ENCODE measurements around the gene CERS4. TPM values are rescaled to one million over a fixed set of nuclear protein-coding genes. Genes with fewer than 3 reads are reported as not detected.
A peak's percentile ranks its signal among the peaks of the same experiment; 100 is the strongest.
"Not testable (repeated sequence)": the region's sequence is repeated elsewhere in the genome, so short reads cannot be mapped to it uniquely, and the experiment has no call there.

The CERS4 gene
- total RNA-seq, 2 experiments from 2014 or later = 15.7 to 19.4 TPM

DNA sequence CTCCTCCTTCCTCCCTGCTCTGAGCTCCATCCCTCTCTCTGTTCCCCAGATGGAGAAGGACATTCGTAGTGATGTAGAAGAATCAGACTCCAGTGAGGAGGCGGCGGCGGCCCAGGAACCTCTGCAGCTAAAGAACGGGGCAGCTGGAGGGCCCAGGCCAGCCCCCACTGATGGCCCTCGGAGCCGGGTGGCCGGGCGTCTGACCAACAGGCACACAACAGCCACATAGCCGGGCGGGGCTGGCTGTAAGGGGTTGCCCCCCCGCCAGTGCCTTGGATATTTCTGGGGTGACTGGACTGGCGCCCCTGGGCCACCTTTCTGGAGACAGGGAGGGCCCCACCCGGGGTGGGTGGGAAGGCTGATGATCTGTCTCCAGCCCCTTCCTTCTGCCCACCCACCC lies 52.7 kb downstream of the CERS4 start:
- no peak for DNase-seq
- Mint-ChIP-seq H3K36me3 (ENCODE audit: low read depth) (peaks cover 10% of the 10 kb centered on the region), H3K27ac (no peak overlapping the region), H3K9me3 (no peaks in the 10 kb centered on the region), H3K4me3 (no peak overlapping the region), H3K4me1 (ENCODE audit: low read depth) (peaks cover 3% of the 10 kb centered on the region), H3K27me3 (ENCODE audit: low read depth) (no peaks in the 10 kb centered on the region)
- intact Hi-C loops (cut with micrococcal nuclease) = no loop called here
- CTCF ChIA-PET = interaction anchor here (0.6 to 1.2 kb wide), 2 partner anchors 63 to 104 kb away, joined by 3 to 4 read pairs; no protein-coding TSS in a partner anchor

DNA sequence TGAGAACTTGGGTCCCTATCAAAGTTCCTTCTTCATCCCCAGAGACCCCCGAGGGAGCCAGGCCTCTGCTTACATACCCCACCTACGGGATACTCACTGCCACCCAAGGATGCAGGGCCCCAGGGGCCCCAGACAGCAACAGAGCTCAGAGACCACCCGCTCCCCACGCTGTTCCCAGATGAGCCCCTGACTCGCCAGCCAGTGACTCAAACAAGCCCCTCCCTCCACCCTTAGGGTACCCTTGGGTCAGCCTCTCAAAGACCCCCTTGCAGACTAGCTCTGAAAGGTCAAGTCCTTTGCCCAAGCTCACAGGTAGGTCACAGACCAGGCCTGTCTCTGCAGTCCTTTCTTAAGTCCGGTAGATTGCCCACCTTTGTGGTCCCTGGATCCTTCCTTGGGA lies 53.3 kb downstream of the CERS4 start:
- DNase-seq = no peak
- peaks cover 3% of the 10 kb centered on the region for H3K4me1 Mint-ChIP-seq (ENCODE audit: low read depth)
- H3K9me3 Mint-ChIP-seq = no peaks in the 10 kb centered on the region
- H3K4me3 Mint-ChIP-seq = no peak overlapping the region
- H3K27ac Mint-ChIP-seq = no peak overlapping the region
- no peaks in the 10 kb centered on the region for H3K27me3 Mint-ChIP-seq (ENCODE audit: low read depth)
- peaks cover 8% of the 10 kb centered on the region for H3K36me3 Mint-ChIP-seq (ENCODE audit: low read depth)
- CTCF ChIA-PET = interaction anchor here (0.6 kb wide), 1 partner anchor 63 kb away, joined by 4 read pairs; no protein-coding TSS in a partner anchor
- intact Hi-C loops (cut with micrococcal nuclease) = no loop called here

GRCh38 chr19:8264248-8264647 lies 55.1 kb downstream of the CERS4 start:
- H3K4me1 Mint-ChIP-seq (ENCODE audit: low read depth); H3K9me3 Mint-ChIP-seq; H3K27me3 Mint-ChIP-seq (ENCODE audit: low read depth); H3K36me3 Mint-ChIP-seq (ENCODE audit: low read depth); DNase-seq; H3K27ac Mint-ChIP-seq; H3K4me3 Mint-ChIP-seq; intact Hi-C loops (cut with micrococcal nuclease): not testable (repeated sequence)
- CTCF ChIA-PET = interaction anchor here (0.7 kb wide), 1 partner anchor 339 kb away, joined by 3 read pairs; no protein-coding TSS in a partner anchor

GRCh38 chr19:8265872-8266271 lies 56.7 kb downstream of the CERS4 start:
- CTCF ChIA-PET = interaction anchor here (0.6 to 0.7 kb wide), 2 partner anchors 121 to 322 kb away, joined by 3 read pairs; no protein-coding TSS in a partner anchor
- H3K36me3 Mint-ChIP-seq (ENCODE audit: low read depth) = peaks cover 1% of the 10 kb centered on the region
- no peak overlapping the region for H3K27ac Mint-ChIP-seq
- H3K9me3 Mint-ChIP-seq = no peaks in the 10 kb centered on the region
- peaks cover 12% of the 10 kb centered on the region for H3K4me1 Mint-ChIP-seq (ENCODE audit: low read depth)
- intact Hi-C loops (cut with micrococcal nuclease) = loop anchor here (5.0 kb wide), 2 partner anchors 41 to 126 kb away; partner anchors contain the start of genes CD320 and RAB11B
- no peak for DNase-seq
- no peaks in the 10 kb centered on the region for H3K27me3 Mint-ChIP-seq (ENCODE audit: low read depth)
- H3K4me3 Mint-ChIP-seq = no peak overlapping the region

DNA sequence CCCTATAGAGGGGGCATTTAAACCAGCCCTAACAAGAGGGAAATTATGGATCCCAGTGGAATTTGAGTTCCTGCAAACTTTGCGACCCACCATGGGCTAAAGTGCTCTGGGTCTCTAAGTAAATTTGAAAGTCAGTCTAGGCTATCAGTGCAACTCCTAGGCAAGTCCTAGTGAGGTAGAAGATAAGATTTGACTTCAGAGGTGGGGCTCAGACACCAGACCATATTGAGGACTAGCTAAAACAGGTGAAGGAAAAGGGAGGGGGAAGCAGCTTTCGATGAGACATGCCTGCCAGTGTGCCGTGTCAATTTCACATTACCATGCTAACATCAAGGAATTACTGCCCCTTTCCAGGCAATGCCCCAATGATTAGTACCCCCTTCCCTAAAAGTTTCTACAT lies 60.6 kb downstream of the CERS4 start:
- H3K27me3 Mint-ChIP-seq (ENCODE audit: low read depth) = no peaks in the 10 kb centered on the region
- intact Hi-C loops (cut with micrococcal nuclease) = loop anchor here (2.0 to 5.0 kb wide), 3 partner anchors 38 to 123 kb away; partner anchors contain the start of genes CD320, NDUFA7, RAB11B and RPS28
- DNase-seq = no peak
- H3K27ac Mint-ChIP-seq = peak overlapping the region; percentile 84
- no peaks in the 10 kb centered on the region for H3K9me3 Mint-ChIP-seq
- H3K4me1 Mint-ChIP-seq (ENCODE audit: low read depth) = peaks cover 12% of the 10 kb centered on the region
- H3K36me3 Mint-ChIP-seq (ENCODE audit: low read depth) = no peaks in the 10 kb centered on the region
- peak overlapping the region; percentile 78 for H3K4me3 Mint-ChIP-seq
- CTCF ChIA-PET = interaction anchor here (1.1 to 1.3 kb wide), 2 partner anchors 36 to 122 kb away, joined by 3 read pairs; no protein-coding TSS in a partner anchor

- CTCF ChIA-PET; intact Hi-C loops (cut with micrococcal nuclease); DNase-seq; H3K27ac Mint-ChIP-seq; H3K4me1 Mint-ChIP-seq (ENCODE audit: low read depth); H3K4me3 Mint-ChIP-seq; H3K36me3 Mint-ChIP-seq (ENCODE audit: low read depth); H3K9me3 Mint-ChIP-seq; H3K27me3 Mint-ChIP-seq (ENCODE audit: low read depth): not testable (repeated sequence)
These were observed 67.3 kb downstream of the CERS4 start for GRCh38 chr19:8276508-8276907.

- CTCF ChIA-PET, H3K4me3 Mint-ChIP-seq: not testable (repeated sequence)
These were observed 82.2 kb downstream of the CERS4 start for GRCh38 chr19:8291337-8291736.

GRCh38 chr19:8302357-8302691 lies 93.2 kb downstream of the CERS4 start:
- CTCF ChIA-PET = no interaction called here
- H3K27me3 Mint-ChIP-seq (ENCODE audit: low read depth) = no peaks in the 10 kb centered on the region
- H3K9me3 Mint-ChIP-seq = no peaks in the 10 kb centered on the region
- H3K27ac Mint-ChIP-seq = no peak overlapping the region
- DNase-seq = peak; percentile 2
- H3K36me3 Mint-ChIP-seq (ENCODE audit: low read depth) = peaks cover 16% of the 10 kb centered on the region
- intact Hi-C loops (cut with micrococcal nuclease) = no loop called here
- H3K4me1 Mint-ChIP-seq (ENCODE audit: low read depth) = peaks cover 20% of the 10 kb centered on the region
- H3K4me3 Mint-ChIP-seq = no peak overlapping the region

More at GRCh38 chr19:8291337-8291736, 82.2 kb downstream of the CERS4 start:
- DNase-seq; H3K27ac Mint-ChIP-seq; H3K4me1 Mint-ChIP-seq (ENCODE audit: low read depth); H3K9me3 Mint-ChIP-seq; intact Hi-C loops (cut with micrococcal nuclease); H3K27me3 Mint-ChIP-seq (ENCODE audit: low read depth); H3K36me3 Mint-ChIP-seq (ENCODE audit: low read depth): not testable (repeated sequence)

GRCh38 chr19:8302734-8303133 lies 93.6 kb downstream of the CERS4 start:
- intact Hi-C loops (cut with micrococcal nuclease) = no loop called here
- H3K4me3 Mint-ChIP-seq = no peak overlapping the region
- H3K27ac Mint-ChIP-seq = no peak overlapping the region
- no peaks in the 10 kb centered on the region for H3K27me3 Mint-ChIP-seq (ENCODE audit: low read depth)
- peak; percentile 1 for DNase-seq
- H3K4me1 Mint-ChIP-seq (ENCODE audit: low read depth) = peaks cover 24% of the 10 kb centered on the region
- H3K36me3 Mint-ChIP-seq (ENCODE audit: low read depth) = peaks cover 18% of the 10 kb centered on the region
- CTCF ChIA-PET = no interaction called here
- H3K9me3 Mint-ChIP-seq = no peaks in the 10 kb centered on the region

DNA sequence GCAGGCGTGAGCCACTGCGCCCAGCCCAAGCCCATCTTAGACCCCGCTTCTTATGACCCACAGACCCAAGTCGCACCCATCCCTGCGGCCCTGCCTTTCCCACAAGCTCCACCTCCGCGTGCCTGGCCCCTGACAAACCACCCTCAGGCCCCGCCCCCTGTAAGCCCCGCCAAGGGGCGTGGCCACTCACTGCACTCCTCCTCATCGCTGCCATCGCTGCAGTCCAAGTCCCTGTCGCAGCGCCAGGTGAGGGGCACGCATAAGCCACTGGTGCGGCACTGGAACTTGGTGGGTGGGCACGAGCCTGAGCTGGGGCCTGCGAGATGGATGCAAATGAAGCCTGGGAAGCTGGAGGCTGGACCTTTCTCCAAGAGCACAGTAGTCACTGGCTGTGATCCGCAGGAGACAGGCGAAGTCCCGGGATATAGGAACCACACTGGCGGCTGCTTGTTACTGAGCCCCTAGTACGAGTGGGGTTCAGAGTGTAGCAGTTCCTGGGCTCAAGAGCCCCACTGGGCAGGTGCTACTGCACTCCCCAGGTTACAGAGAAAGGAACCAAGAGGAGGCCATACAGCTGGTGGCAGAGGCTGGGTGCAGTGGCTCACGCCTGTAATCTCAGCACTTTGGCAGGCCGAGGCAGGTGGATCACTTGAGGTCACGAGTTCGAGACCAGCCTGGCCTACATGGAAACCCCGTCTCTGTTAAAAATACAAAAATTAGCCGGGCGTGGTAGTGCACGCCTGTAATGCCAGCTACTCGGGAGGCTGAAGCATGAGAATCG lies 95.9 kb downstream of the CERS4 start:
- CTCF ChIA-PET = interaction anchor here (1.3 kb wide), 1 partner anchor 38 kb away, joined by 5 read pairs; no protein-coding TSS in a partner anchor
- H3K36me3 Mint-ChIP-seq (ENCODE audit: low read depth) = peaks cover 27% of the 10 kb centered on the region
- intact Hi-C loops (cut with micrococcal nuclease) = loop anchor here (5.0 kb wide), 1 partner anchor 38 kb away; no protein-coding TSS in a partner anchor
- H3K27ac Mint-ChIP-seq = no peak overlapping the region
- H3K4me1 Mint-ChIP-seq (ENCODE audit: low read depth) = peaks cover 39% of the 10 kb centered on the region
- no peaks in the 10 kb centered on the region for H3K9me3 Mint-ChIP-seq
- no peak overlapping the region for H3K4me3 Mint-ChIP-seq
- no peaks in the 10 kb centered on the region for H3K27me3 Mint-ChIP-seq (ENCODE audit: low read depth)
- peak; percentile 11 for DNase-seq

DNA sequence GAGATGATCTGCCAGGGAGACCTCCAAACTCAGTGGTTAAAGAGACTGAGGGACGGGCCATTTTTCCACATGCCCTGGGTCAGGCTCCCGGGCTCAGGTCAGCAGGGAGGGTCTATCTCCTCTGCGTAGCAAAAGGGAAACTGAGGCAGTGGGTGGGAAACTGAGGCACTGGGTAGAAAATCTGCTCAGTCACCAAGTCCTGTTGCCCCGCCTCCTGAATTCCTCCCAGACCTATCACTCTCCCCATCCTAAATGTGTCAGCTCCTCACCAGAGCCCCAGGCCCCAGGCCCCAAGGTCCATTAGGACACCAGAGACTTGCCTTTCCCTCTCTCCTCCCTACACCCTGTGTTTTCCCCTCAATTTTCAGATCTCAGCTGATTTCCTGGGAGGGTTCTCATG lies 96.6 kb downstream of the CERS4 start:
- H3K9me3 Mint-ChIP-seq = no peaks in the 10 kb centered on the region
- H3K27ac Mint-ChIP-seq = no peak overlapping the region
- no peak overlapping the region for H3K4me3 Mint-ChIP-seq
- CTCF ChIA-PET = interaction anchor here (1.1 to 1.3 kb wide), 2 partner anchors 36 to 39 kb away, joined by 3 to 5 read pairs; no protein-coding TSS in a partner anchor
- H3K36me3 Mint-ChIP-seq (ENCODE audit: low read depth) = peaks cover 27% of the 10 kb centered on the region
- peak; percentile 0 for DNase-seq
- intact Hi-C loops (cut with micrococcal nuclease) = loop anchor here (5.0 kb wide), 1 partner anchor 38 kb away; no protein-coding TSS in a partner anchor
- H3K27me3 Mint-ChIP-seq (ENCODE audit: low read depth) = no peaks in the 10 kb centered on the region
- H3K4me1 Mint-ChIP-seq (ENCODE audit: low read depth) = peaks cover 39% of the 10 kb centered on the region

DNA sequence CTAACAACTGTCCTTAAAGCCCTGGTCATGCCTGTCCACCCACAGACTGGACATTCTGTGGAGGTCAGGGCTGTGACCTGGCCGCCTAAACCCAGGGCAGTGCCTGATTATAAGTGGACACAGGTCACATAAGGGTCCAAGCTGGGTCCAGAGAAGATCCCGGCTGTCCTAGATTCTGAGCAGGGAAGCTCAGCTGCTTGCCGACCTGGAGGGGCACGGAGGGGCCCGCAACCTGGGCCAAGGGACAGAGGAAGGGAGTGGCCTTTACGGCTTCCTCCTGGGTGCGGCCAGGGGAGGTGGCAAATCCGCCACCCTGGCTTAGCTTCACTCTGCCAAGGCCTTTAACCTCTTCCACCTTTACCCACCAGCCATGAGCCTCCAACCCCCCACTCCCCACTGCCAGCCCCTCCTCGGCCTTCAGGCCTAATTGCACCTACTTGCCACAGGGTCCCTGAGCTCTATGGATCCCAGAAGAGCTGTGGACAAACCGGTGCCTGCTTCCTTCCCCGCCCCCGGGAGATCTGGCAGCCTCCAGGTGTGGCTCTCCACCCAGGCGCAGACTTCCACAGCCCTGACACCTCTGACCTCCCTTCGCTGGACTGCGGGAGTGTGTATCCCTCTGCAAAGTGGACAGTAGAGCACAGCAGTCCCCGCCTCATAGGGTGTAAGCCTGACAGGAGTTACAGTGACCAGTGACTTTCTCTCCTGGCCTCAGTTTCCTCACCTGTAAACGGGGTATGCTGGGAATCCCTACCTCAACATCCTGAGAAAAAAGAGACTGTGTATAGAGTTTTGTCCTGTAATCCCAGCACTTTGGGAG lies 97.3 kb downstream of the CERS4 start:
- intact Hi-C loops (cut with micrococcal nuclease) = loop anchor here (5.0 kb wide), 1 partner anchor 39 kb away; no protein-coding TSS in a partner anchor
- Mint-ChIP-seq H3K27me3 (ENCODE audit: low read depth) (no peaks in the 10 kb centered on the region), H3K36me3 (ENCODE audit: low read depth) (peaks cover 30% of the 10 kb centered on the region), H3K4me1 (ENCODE audit: low read depth) (peaks cover 39% of the 10 kb centered on the region), H3K9me3 (no peaks in the 10 kb centered on the region), H3K4me3 (peak overlapping the region; percentile 94), H3K27ac (peak overlapping the region; percentile 90)
- no peak for DNase-seq
- CTCF ChIA-PET = interaction anchor here (0.6 to 1.1 kb wide), 3 partner anchors 11 to 276 kb away, joined by 3 to 4 read pairs (median 3); no protein-coding TSS in a partner anchor

All from activated naive CD4-positive, alpha-beta T cell treated with anti-CD3 and anti-CD28 coated beads for 36 hours (primary cell).